GM18520 (cell line): ENCODE results near the gene USP34.
A peak's percentile ranks its signal among the peaks of the same experiment; 100 is the strongest.
"Not testable (repeated sequence)": the region's sequence is repeated elsewhere in the genome, so short reads cannot be mapped to it uniquely, and the experiment has no call there.

ENCODE experiments used
- ATAC-seq: cut with Tn5 transposase; IDR thresholded peaks from one replicate; pipeline ENCODE4 v1.9.1; 2021; ENCODE audit not compliant: unreplicated experiment

Gene USP34, protein sequence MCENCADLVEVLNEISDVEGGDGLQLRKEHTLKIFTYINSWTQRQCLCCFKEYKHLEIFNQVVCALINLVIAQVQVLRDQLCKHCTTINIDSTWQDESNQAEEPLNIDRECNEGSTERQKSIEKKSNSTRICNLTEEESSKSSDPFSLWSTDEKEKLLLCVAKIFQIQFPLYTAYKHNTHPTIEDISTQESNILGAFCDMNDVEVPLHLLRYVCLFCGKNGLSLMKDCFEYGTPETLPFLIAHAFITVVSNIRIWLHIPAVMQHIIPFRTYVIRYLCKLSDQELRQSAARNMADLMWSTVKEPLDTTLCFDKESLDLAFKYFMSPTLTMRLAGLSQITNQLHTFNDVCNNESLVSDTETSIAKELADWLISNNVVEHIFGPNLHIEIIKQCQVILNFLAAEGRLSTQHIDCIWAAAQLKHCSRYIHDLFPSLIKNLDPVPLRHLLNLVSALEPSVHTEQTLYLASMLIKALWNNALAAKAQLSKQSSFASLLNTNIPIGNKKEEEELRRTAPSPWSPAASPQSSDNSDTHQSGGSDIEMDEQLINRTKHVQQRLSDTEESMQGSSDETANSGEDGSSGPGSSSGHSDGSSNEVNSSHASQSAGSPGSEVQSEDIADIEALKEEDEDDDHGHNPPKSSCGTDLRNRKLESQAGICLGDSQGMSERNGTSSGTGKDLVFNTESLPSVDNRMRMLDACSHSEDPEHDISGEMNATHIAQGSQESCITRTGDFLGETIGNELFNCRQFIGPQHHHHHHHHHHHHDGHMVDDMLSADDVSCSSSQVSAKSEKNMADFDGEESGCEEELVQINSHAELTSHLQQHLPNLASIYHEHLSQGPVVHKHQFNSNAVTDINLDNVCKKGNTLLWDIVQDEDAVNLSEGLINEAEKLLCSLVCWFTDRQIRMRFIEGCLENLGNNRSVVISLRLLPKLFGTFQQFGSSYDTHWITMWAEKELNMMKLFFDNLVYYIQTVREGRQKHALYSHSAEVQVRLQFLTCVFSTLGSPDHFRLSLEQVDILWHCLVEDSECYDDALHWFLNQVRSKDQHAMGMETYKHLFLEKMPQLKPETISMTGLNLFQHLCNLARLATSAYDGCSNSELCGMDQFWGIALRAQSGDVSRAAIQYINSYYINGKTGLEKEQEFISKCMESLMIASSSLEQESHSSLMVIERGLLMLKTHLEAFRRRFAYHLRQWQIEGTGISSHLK (N-terminal part only)

DNA sequence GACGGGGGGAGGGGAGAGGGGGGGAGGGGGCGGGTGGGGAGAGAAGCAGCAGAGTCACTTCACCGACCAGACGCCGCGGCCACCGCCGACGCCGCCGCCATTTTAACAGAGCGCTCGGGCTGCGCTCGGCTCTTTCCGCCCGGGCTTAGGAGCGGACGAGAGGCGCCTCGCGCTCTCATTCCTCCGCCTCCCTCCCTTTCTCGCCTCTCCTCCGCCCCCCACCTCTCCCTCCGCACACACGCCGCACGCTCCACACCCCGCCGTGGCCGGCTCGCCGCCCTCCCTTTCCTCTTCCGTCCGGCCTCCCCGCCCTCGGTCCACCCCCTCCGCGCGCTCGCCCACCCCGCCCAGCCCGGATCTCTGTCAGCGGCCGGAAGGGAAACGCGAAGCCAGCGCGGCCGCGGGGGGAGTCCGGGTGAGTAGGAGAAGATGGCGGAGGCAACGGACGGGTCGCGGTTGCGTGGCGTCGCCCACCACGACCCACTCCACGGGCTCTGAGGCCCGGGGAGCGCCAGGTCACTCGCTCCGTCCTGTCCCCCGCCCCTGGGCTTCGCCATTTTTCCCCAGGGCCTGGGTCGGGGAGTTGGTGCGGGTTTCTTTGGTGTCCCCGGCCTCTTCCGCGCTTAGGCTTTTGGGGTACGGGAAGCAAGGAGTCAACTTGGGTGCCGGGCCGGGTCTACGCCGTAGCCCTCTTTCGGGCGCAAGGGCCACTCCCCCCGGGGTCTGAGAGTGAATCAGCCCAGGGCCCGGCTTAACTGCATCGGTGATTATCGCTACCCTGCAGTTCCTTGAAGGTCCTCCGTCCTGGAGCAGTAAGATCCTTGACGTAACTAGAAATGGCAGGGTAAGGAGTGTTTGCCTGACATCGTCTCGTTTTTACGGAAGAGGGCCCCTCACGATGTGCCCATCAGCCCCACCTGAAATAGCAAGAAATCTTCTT lies at the start of gene USP34:
TSS of gene USP34 (minus strand) at position 123 of the 940 bp plus-strand sequence. CDS start 395 bp downstream, outside the sequence.
- peak; percentile 54 for ATAC-seq

DNA sequence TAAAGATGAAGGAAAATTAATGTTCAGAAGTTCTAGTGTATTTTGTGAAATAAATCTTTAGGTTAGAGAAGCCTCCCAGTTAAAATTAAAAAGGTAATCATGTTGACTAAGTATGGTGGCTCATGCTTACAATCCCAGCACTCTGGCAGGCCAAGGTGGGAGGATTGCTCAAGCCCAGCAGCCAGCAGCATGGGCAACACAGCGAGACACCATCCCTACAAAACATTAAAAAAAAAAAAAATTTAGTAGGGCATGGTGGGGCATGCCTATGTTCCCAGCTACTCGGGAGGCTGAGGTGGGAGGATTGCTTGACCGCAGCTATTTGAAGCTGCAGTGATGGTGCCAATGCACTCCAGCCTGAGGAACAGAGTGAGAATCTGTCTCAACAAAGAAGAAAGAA lies 49.4 kb upstream of the USP34 start:
- no peak for ATAC-seq

GRCh38 chr2:61512768-61513398 lies 42.0 kb upstream of the USP34 start:
- no peak for ATAC-seq

GRCh38 chr2:61510674-61511671 lies 40.1 kb upstream of the USP34 start:
- ATAC-seq: no peak

DNA sequence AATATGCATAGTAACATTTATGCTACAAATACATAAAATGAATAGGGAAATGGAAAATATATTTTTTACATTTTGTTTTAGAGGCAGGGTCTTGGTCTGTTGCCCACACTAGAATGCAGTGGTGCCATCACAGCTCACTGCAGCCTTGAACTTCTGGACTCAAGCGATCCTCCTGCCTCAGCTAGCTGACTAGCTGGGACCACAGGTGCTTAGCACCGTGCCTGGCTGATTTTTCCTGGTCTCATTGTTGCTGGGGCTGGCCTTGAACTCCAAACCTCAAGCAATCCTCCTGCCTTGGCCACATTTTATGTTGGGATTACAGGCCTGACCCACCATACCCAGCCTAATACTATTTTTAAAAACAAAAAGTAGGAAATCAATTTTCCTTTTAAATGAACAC lies 34.1 kb upstream of the USP34 start:
- no peak for ATAC-seq

DNA sequence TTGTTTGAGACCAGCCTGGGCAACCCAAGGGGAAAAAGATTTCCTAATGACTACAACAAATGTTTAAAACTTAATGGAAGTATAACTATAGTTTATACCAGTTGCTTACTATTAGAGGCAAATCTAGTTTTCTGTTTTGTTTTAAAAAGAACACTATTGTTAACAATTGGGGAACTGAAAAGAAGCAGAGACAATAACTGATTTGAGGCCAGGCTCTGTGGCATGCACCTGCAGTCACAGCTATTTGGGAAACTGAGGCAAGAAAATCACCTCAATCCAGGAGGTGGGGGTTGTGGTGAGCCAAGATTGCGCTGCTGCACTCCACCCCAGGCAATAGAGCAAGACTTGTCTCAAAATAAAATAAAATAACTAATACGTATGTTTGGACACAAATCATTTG lies 28.2 kb upstream of the USP34 start:
- no peak for ATAC-seq

- ATAC-seq: no peak
Observed at GRCh38 chr2:61493523-61493942, 22.6 kb upstream of the USP34 start.

GRCh38 chr2:61492476-61492875 lies 21.6 kb upstream of the USP34 start:
- no peak for ATAC-seq

- no peak for ATAC-seq
Observed at GRCh38 chr2:61485281-61485680, 14.4 kb upstream of the USP34 start.

GRCh38 chr2:61478086-61478485 lies 7.2 kb upstream of the USP34 start:
- ATAC-seq: no peak

- not testable (repeated sequence) for ATAC-seq
Observed at GRCh38 chr2:61476929-61477589, 6.2 kb upstream of the USP34 start.

- no peak for ATAC-seq
Observed at GRCh38 chr2:61471905-61472805, 1.3 kb upstream of the USP34 start.

DNA sequence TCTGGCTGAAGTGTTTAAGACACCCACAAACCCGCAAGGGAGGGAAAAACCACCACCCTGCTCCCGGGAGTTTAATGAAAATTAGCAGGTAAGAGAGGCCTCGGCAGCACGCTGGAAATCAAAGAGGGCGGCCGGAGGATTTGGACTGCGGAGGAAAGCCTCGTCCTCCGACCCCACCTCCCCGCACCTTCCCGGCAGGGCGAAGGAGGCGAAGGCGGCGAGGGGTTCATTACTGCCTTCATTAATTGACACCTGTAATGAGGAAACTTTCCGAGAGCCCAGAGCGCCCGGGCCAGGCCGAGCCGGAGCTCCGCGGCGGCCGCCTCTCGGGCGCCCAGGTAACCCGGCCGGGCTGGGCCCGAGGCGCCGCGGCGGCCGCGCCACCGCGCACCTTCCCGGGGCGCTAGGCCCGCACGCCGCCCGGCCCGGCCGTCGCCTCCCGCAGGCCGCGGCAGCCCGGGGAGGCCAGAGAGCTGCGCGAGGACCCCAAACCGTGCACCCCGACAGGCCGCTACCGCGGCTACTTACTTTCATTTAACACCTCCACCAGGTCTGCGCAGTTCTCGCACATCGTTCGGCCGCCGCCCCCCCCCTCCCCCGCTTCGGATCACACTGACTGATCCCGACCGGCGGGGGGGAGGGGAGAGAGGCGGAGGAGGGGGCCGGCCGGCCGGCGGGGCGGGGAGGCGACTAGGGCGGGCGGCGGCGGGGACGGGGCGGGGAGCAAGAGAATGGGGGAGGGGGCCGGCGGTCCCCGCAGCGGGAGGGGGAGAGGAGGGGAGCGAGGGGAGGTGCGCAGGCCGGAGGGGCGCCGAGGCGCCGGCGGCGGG lies 550 bp downstream of the USP34 start:
- ATAC-seq: peak; percentile 25

GRCh38 chr2:61469424-61470121 lies 1.3 kb downstream of the USP34 start:
- ATAC-seq: no peak

DNA sequence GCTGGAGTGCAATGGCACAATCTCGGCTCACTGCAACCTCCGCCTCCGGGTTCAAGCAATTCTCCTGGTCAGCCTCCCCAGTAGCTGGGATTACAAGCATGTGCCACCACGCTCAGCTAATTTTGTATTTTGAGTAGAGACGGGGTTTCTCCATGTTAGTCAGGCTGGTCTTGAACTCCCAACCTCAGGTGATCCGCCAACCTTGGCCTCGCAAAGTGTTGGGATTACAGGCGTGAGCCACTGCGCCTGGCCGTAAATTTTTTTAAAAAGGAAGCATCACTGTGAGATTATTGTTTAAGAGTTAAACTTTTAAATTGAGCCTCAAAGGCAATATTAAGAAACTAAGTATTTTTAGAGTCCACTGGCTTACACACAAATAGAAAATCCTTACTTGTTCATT lies 2.7 kb downstream of the USP34 start:
- not testable (repeated sequence) for ATAC-seq
